LNCaP clone FGC (cell line): ENCODE data around the gene WDR1.

Experiments
- DNase-seq: peaks from one replicate; pipeline ENCODE4 v3.0.0-alpha.2; 2011; ENCODE audit warnings: low read depth
- H3K4me3 ChIP-seq: 2 replicates; pipeline ENCODE4 v1.5.1; 2011; ENCODE audit warnings: mild to moderate bottlenecking, low read depth, low read length, control low read depth
- TF ChIP-seq, protein P1 (sequence below): IDR thresholded peaks from 2 replicates; pipeline ENCODE4 v1.5.1; 2012; ENCODE audit warnings: mild to moderate bottlenecking; ENCODE audit not compliant: control insufficient read depth, insufficient read depth; ENCODE audit errors: extremely low read depth

Gene WDR1

DNA sequence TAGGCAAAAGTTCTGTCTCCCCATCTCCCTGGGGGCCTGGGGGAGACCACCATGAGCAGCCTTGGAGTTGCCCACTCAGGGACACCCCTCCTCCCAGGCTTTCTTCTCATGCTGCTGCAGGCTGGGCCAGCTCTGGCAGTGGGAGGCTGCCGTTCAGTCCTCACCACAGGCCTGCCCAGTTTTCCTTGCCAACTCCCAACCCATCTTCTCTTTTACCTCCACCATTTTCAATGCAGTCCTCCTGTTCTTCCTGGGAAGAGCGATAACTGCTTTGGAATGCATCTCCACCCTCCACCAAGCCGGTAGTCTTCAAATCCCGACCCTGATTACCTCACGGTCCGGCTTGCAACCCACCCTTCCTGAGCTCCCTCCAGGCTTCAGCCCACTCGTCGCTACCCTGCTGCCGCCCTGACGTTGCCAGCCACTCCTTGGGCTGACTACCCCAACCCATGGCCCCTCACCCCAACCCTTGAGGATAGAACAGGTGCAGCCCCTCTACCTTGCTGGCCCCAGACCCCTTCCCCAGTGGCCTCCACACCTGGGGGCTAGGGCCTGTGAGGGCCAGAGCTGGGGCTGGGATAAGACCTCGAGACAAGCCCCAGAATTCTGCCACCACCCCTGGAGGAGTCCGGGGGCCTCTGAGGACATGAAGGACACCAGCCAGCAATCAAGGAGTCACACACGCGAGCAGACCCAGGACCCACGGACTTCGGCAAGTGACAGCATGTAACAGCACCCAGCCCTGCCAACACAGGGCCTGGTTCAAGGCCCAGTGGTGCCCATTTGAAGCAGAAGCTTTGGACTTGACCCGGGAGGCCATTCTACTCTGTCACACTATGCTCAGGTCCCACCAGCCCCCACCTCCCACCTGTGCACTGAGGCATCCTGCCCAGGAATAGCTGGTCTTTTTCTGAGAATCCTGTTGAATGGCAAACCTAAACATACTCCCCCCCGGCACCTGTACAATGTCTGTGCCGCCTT is 9.2 kb downstream of the WDR1 start:
- no peak for DNase-seq
- no peak overlapping the region for H3K4me3 ChIP-seq
- TF ChIP-seq, protein P1, sequence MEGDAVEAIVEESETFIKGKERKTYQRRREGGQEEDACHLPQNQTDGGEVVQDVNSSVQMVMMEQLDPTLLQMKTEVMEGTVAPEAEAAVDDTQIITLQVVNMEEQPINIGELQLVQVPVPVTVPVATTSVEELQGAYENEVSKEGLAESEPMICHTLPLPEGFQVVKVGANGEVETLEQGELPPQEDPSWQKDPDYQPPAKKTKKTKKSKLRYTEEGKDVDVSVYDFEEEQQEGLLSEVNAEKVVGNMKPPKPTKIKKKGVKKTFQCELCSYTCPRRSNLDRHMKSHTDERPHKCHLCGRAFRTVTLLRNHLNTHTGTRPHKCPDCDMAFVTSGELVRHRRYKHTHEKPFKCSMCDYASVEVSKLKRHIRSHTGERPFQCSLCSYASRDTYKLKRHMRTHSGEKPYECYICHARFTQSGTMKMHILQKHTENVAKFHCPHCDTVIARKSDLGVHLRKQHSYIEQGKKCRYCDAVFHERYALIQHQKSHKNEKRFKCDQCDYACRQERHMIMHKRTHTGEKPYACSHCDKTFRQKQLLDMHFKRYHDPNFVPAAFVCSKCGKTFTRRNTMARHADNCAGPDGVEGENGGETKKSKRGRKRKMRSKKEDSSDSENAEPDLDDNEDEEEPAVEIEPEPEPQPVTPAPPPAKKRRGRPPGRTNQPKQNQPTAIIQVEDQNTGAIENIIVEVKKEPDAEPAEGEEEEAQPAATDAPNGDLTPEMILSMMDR = no peak

DNA sequence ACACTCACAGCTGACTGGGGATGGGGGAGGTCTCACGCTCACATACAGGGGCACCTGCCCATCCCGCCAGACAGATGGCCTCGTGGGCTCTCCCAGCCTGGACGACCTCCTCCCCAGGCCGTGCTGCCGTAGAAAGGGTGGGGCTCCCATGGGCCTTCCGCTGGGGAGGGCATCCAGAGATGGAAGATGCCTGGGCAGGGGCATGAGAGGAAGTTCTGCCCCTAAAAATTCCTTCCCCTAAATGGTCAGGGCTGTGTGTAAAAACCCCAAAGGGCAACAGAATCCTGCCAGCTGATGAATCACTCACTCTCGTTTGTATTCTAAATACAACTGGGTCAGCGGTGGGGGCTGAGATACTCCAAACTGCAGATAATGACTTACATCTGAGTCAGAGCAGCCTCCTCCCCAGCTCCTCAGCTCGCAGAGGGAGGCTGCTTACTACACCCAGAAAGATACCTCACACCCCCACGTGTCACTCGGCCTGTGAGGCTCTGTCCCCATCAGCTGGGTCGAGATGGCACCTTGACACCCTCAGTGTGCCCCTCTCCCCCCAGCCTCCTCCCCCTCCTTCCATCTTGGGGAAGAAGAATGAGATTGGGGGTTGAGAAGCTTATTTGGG is 10.1 kb downstream of the WDR1 start:
- TF ChIP-seq, protein P1 = no peak
- no peak overlapping the region for H3K4me3 ChIP-seq
- DNase-seq = no peak

DNA sequence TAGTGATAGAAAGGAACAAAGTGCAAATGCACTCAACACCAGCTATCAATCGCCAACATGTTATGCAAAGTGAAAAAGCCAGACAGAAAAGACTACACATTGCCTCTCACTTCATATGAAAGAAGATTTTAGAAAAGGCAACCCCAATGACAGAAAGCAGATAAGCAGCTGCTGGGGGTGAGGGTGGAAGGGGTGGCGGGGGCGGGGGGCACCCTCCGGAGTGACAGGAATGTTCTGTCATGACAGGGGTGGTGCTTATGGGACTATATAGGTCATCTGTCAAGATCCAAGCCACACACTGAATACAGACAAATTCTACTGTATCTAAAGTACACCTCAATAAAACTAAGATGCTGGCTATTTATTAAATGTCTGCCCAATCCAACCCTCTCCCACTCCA is 10.7 kb downstream of the WDR1 start:
- TF ChIP-seq, protein P1 = no peak
- no peak overlapping the region for H3K4me3 ChIP-seq
- no peak for DNase-seq

DNA sequence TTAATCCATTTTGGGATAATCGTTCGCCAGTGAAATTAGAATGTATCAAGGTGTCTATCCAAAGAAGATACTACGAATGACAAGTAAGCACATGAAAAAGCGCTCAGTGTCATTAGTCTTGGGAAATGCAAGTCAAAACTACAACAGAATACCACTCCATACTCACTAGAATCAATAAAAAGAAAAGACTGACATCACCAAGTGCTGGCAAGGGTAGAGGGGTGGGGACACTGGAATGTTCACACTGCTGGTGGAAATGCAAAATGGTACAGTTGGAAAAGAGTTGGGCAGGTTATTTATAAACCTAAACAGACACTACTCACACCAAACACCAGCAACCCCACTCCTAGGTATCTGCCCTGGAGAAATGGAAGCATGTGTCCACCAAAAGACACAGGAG is 11.2 kb downstream of the WDR1 start:
- H3K4me3 ChIP-seq = no peak overlapping the region
- no peak for DNase-seq
- TF ChIP-seq, protein P1 = no peak

DNA sequence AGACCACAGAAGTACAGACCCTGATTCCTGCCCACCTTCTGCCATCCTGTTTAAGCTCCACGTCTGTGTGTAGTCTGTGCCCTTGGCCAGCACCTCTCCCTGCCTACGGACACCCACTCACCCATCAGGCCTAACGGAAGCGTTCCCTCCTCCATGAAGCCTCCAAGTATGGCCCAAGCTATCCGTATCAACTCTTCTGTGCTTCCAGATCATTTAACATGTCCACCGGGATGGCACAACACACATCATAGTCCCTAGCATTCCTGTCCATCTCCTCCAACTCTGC is 11.7 kb downstream of the WDR1 start:
- DNase-seq = no peak

DNA sequence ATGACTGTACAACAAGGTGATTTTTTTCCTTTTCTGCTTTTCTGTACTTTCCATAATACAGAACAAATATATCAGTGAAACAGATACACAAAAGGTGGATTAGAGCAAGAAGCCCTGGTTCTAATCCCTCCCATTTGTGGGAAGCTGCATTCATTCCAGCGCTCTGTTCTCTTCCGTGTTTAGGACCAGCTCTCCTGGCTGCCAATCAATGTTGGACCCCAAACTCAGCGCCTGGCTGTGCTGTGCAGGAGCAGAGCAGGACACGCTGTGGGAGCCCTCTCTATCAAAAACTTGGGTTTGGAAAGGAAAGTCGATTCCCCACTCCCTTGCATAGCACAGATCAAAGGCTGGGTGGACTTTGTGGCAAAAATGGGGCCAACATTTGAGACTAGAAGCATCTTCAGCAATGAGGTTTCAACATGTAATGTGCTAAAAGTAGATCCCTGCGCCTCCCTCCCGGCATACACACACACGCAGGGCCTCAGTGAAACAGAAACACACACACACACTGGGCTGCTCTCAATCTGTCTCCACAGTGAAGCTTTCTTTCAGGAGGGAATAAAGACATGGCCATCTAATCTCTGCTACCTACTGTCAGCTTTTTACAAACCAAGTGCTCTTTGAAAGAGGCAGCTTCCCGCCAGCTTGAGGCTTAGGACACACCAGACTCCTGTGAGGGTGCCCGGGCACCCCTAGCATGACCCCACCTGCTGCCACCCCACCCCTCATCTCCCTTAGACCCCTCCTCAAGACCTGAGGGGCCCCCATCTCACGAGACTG is 12.2 kb downstream of the WDR1 start:
- TF ChIP-seq, protein P1 = no peak
- DNase-seq = no peak
- H3K4me3 ChIP-seq = no peak overlapping the region

More for the DNA sequence above, 11.7 kb downstream of the WDR1 start:
- no peak overlapping the region for H3K4me3 ChIP-seq
- TF ChIP-seq, protein P1 = no peak
